ENCODE results near the gene TP73.

The TP73 gene

GRCh38 chr1:3623441-3624199, 28.7 kb upstream of the TP73 start:
- Mint-ChIP-seq H3K27me3 (no peaks in the 10 kb centered on the region), H3K9me3 (no peaks in the 10 kb centered on the region), H3K4me3 (peak overlapping the region; percentile 100), H3K27ac (ENCODE audit: low read depth) (peak overlapping the region; percentile 98), H3K4me1 (peaks cover 52% of the 10 kb centered on the region), H3K36me3 (ENCODE audit: insufficient read depth) (peaks cover 19% of the 10 kb centered on the region)
- ATAC-seq (replicated peaks; ENCODE audit: extremely low read depth, poor library complexity, severe bottlenecking) = no peak
- DNase-seq (ENCODE audit: low spot score in 2 of 2) = no peak

- DNase-seq (ENCODE audit: low spot score in 2 of 2) (peak; percentile 98), ATAC-seq (replicated peaks; ENCODE audit: extremely low read depth, poor library complexity, severe bottlenecking) (peak; percentile 89)
- H3K27me3 Mint-ChIP-seq = no peaks in the 10 kb centered on the region
- peak within 1 kb of the TSS; percentile 100 for H3K4me3 Mint-ChIP-seq
- H3K36me3 Mint-ChIP-seq (ENCODE audit: insufficient read depth) = peaks cover 25% of the 10 kb centered on the region
- H3K27ac Mint-ChIP-seq (ENCODE audit: low read depth) = peak within 1 kb of the TSS; percentile 98
- H3K9me3 Mint-ChIP-seq = no peaks in the 10 kb centered on the region
- H3K4me1 Mint-ChIP-seq = peaks cover 52% of the 10 kb centered on the region
Measured at GRCh38 chr1:3624200-3625136, 27.8 kb upstream of the TP73 start, which contains the start of gene TPRG1L. Gene TPRG1L (plus strand): TSS chr1:3625015. CDS start chr1:3625073, 58 bp downstream.

GRCh38 chr1:3625151-3625907, 27.0 kb upstream of the TP73 start:
- ATAC-seq (replicated peaks; ENCODE audit: extremely low read depth, poor library complexity, severe bottlenecking) (peak; percentile 59), DNase-seq (ENCODE audit: low spot score in 2 of 2) (no peak)
- Mint-ChIP-seq H3K9me3 (no peaks in the 10 kb centered on the region), H3K36me3 (ENCODE audit: insufficient read depth) (peaks cover 31% of the 10 kb centered on the region), H3K27me3 (no peaks in the 10 kb centered on the region), H3K27ac (ENCODE audit: low read depth) (peak overlapping the region; percentile 98), H3K4me3 (peak overlapping the region; percentile 100), H3K4me1 (peaks cover 51% of the 10 kb centered on the region)

- no peaks in the 10 kb centered on the region for H3K27me3 Mint-ChIP-seq
- peak overlapping the region; percentile 53 for H3K27ac Mint-ChIP-seq (ENCODE audit: low read depth)
- peaks cover 31% of the 10 kb centered on the region for H3K36me3 Mint-ChIP-seq (ENCODE audit: insufficient read depth)
- ATAC-seq (replicated peaks; ENCODE audit: extremely low read depth, poor library complexity, severe bottlenecking) = no peak
- DNase-seq (ENCODE audit: low spot score in 2 of 2) = no peak
- H3K9me3 Mint-ChIP-seq = no peaks in the 10 kb centered on the region
- peaks cover 44% of the 10 kb centered on the region for H3K4me1 Mint-ChIP-seq
- H3K4me3 Mint-ChIP-seq = peak overlapping the region; percentile 100
Measured at GRCh38 chr1:3626025-3626424, 26.3 kb upstream of the TP73 start.

- DNase-seq (ENCODE audit: low spot score in 2 of 2) (no peak), ATAC-seq (replicated peaks; ENCODE audit: extremely low read depth, poor library complexity, severe bottlenecking) (no peak)
- Mint-ChIP-seq H3K4me3 (no peak overlapping the region), H3K27me3 (no peaks in the 10 kb centered on the region), H3K9me3 (no peaks in the 10 kb centered on the region), H3K4me1 (peaks cover 31% of the 10 kb centered on the region), H3K36me3 (ENCODE audit: insufficient read depth) (peaks cover 31% of the 10 kb centered on the region), H3K27ac (ENCODE audit: low read depth) (no peak overlapping the region)
Measured at GRCh38 chr1:3627515-3628253, 24.6 kb upstream of the TP73 start.

- H3K27ac Mint-ChIP-seq (ENCODE audit: low read depth) = no peak overlapping the region
Measured at GRCh38 chr1:3628445-3628844, 23.9 kb upstream of the TP73 start.

GRCh38 chr1:3629561-3630160, 22.7 kb upstream of the TP73 start:
- Mint-ChIP-seq H3K4me3 (no peak overlapping the region), H3K4me1 (peaks cover 12% of the 10 kb centered on the region), H3K27ac (ENCODE audit: low read depth) (no peak overlapping the region), H3K9me3 (no peaks in the 10 kb centered on the region), H3K27me3 (no peaks in the 10 kb centered on the region), H3K36me3 (ENCODE audit: insufficient read depth) (peaks cover 33% of the 10 kb centered on the region)
- ATAC-seq (replicated peaks; ENCODE audit: extremely low read depth, poor library complexity, severe bottlenecking) = no peak
- DNase-seq (ENCODE audit: low spot score in 2 of 2) = no peak

More at GRCh38 chr1:3628445-3628844, 23.9 kb upstream of the TP73 start:
- H3K4me1 Mint-ChIP-seq = peaks cover 24% of the 10 kb centered on the region
- DNase-seq (ENCODE audit: low spot score in 2 of 2) (no peak), ATAC-seq (replicated peaks; ENCODE audit: extremely low read depth, poor library complexity, severe bottlenecking) (no peak)
- H3K4me3 Mint-ChIP-seq = no peak overlapping the region
- peaks cover 35% of the 10 kb centered on the region for H3K36me3 Mint-ChIP-seq (ENCODE audit: insufficient read depth)
- H3K27me3 Mint-ChIP-seq = no peaks in the 10 kb centered on the region
- no peaks in the 10 kb centered on the region for H3K9me3 Mint-ChIP-seq

GRCh38 chr1:3630161-3630611, 22.1 kb upstream of the TP73 start:
- ATAC-seq (replicated peaks; ENCODE audit: extremely low read depth, poor library complexity, severe bottlenecking) (no peak), DNase-seq (ENCODE audit: low spot score in 2 of 2) (no peak)
- Mint-ChIP-seq H3K4me3 (no peak overlapping the region), H3K27ac (ENCODE audit: low read depth) (peak overlapping the region; percentile 55), H3K36me3 (ENCODE audit: insufficient read depth) (peaks cover 31% of the 10 kb centered on the region), H3K27me3 (no peaks in the 10 kb centered on the region), H3K4me1 (peaks cover 9% of the 10 kb centered on the region), H3K9me3 (no peaks in the 10 kb centered on the region)

- H3K9me3 Mint-ChIP-seq = no peaks in the 10 kb centered on the region
- peaks cover 30% of the 10 kb centered on the region for H3K36me3 Mint-ChIP-seq (ENCODE audit: insufficient read depth)
Measured at GRCh38 chr1:3630914-3631313, 21.4 kb upstream of the TP73 start.

GRCh38 chr1:3631320-3632260, 20.7 kb upstream of the TP73 start:
- no peak overlapping the region for H3K27ac Mint-ChIP-seq (ENCODE audit: low read depth)
- no peaks in the 10 kb centered on the region for H3K4me1 Mint-ChIP-seq
- peaks cover 27% of the 10 kb centered on the region for H3K36me3 Mint-ChIP-seq (ENCODE audit: insufficient read depth)
- no peaks in the 10 kb centered on the region for H3K9me3 Mint-ChIP-seq
- no peak overlapping the region for H3K4me3 Mint-ChIP-seq
- ATAC-seq (replicated peaks; ENCODE audit: extremely low read depth, poor library complexity, severe bottlenecking) (no peak), DNase-seq (ENCODE audit: low spot score in 2 of 2) (no peak)
- no peaks in the 10 kb centered on the region for H3K27me3 Mint-ChIP-seq

More at GRCh38 chr1:3630914-3631313, 21.4 kb upstream of the TP73 start:
- no peak overlapping the region for H3K27ac Mint-ChIP-seq (ENCODE audit: low read depth)
- H3K27me3 Mint-ChIP-seq = no peaks in the 10 kb centered on the region
- DNase-seq (ENCODE audit: low spot score in 2 of 2) = no peak
- H3K4me3 Mint-ChIP-seq = no peak overlapping the region
- peaks cover 5% of the 10 kb centered on the region for H3K4me1 Mint-ChIP-seq
- no peak for ATAC-seq (replicated peaks; ENCODE audit: extremely low read depth, poor library complexity, severe bottlenecking)

GRCh38 chr1:3632298-3632697, 20.0 kb upstream of the TP73 start:
- DNase-seq (ENCODE audit: low spot score in 2 of 2) = no peak
- Mint-ChIP-seq H3K27me3 (no peaks in the 10 kb centered on the region), H3K27ac (ENCODE audit: low read depth) (no peak overlapping the region), H3K36me3 (ENCODE audit: insufficient read depth) (peaks cover 25% of the 10 kb centered on the region), H3K4me1 (no peaks in the 10 kb centered on the region), H3K9me3 (no peaks in the 10 kb centered on the region), H3K4me3 (no peak overlapping the region)
- ATAC-seq (replicated peaks; ENCODE audit: extremely low read depth, poor library complexity, severe bottlenecking) = no peak

Measured in central memory CD8-positive, alpha-beta T cell (primary cell).